ENCODE results near the gene GRAMD1A. TPM values are rescaled to one million over a fixed set of nuclear protein-coding genes. Genes with fewer than 3 reads are reported as not detected.
"Not testable (repeated sequence)": the region's sequence is repeated elsewhere in the genome, so short reads cannot be mapped to it uniquely, and the experiment has no call there.

GRAMD1A gene
- total and polyA plus RNA-seq, 4 donors = 29.6 to 111 (median 64.4) TPM

GRCh38 chr19:35050662-35051061, 50.5 kb downstream of the GRAMD1A start:
- WGBS (ENCODE audit: insufficient coverage) = no CpG with 5 or more reads among the region's 2 CpGs
- H3K9me3 ChIP-seq (ENCODE audit: control insufficient read depth, insufficient read depth, low read length); H3K27me3 ChIP-seq (ENCODE audit: control insufficient read depth, insufficient read depth, low read length); H3K4me3 ChIP-seq (ENCODE audit: low read depth, low read length); H3K36me3 ChIP-seq (ENCODE audit: control insufficient read depth, insufficient read depth, low read length); DNase-seq (ENCODE audit: low read depth in 4 of 6, low spot score in 6 of 6); H3K27ac ChIP-seq (ENCODE audit: low read depth, low read length); H3K4me1 ChIP-seq (ENCODE audit: control insufficient read depth, insufficient read depth, low read length): not testable (repeated sequence)

DNA sequence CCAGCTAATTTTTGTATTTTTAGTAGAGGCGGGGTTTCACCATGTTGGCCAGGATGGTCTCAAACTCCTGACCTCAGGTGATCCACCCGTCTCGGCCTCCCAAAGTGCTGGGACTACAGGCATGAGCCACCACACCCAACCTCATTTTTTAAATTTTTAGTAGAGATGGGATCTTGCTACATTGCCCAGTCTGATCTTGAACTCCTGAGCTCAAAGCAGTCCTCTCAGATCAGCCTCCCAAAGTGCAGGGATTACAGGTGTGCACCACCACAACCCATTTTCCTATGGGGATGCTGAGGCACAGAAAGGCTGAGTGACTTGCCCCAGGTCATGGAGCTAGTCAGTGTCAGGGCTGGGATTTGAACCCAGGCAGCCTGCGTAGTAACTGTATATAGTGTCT, 51.1 kb downstream of the GRAMD1A start:
- no CpG with 5 or more reads among the region's 4 CpGs for WGBS (ENCODE audit: insufficient coverage)

GRCh38 chr19:35051796-35052195, 51.7 kb downstream of the GRAMD1A start:
- Histone ChIP-seq H3K4me1 (ENCODE audit: control insufficient read depth, insufficient read depth, low read length) (peaks cover 9% of the 10 kb centered on the region), H3K4me3 (ENCODE audit: low read depth, low read length) (no peak overlapping the region), H3K9me3 (ENCODE audit: control insufficient read depth, insufficient read depth, low read length) (no peaks in the 10 kb centered on the region), H3K27ac (ENCODE audit: low read depth, low read length) (no peak overlapping the region), H3K36me3 (ENCODE audit: control insufficient read depth, insufficient read depth, low read length) (no peaks in the 10 kb centered on the region), H3K27me3 (ENCODE audit: control insufficient read depth, insufficient read depth, low read length) (peaks cover 2% of the 10 kb centered on the region)
- no peak for DNase-seq (ENCODE audit: low read depth in 4 of 6, low spot score in 6 of 6)
- WGBS (ENCODE audit: insufficient coverage) = 87% methylated on average over 5 of the region's 5 CpGs

More for the DNA sequence above, 51.1 kb downstream of the GRAMD1A start:
- not testable (repeated sequence) for H3K4me3 ChIP-seq (ENCODE audit: low read depth, low read length); H3K9me3 ChIP-seq (ENCODE audit: control insufficient read depth, insufficient read depth, low read length); DNase-seq (ENCODE audit: low read depth in 4 of 6, low spot score in 6 of 6); H3K27ac ChIP-seq (ENCODE audit: low read depth, low read length); H3K36me3 ChIP-seq (ENCODE audit: control insufficient read depth, insufficient read depth, low read length); H3K4me1 ChIP-seq (ENCODE audit: control insufficient read depth, insufficient read depth, low read length); H3K27me3 ChIP-seq (ENCODE audit: control insufficient read depth, insufficient read depth, low read length)

DNA sequence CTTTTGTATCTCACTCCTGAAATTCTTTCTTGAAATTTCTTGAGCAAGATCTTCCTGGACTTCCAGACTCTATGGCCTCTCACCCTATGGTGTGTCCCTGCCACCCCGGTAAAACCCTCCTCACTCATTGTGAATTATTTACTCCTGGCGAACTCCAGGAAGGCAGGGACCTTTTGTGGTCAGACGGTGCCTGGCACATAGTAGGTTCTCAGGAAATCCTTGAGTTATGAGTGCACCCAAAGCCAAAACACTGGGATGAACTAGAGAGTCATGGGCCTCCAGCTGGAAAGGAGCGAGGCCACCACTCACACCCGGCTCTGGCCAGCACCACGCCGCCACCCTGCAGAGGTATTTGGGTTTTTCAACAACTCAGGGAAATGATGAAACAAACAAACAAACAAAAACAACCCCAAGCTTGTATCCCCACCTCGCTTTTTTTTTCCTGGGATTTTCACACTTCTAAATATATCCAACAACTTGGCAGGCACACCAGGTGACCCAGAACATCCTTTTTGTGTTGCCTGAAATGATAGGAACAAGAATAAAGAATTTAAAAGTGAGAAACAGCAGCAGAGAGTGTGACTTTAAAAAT, 52.6 kb downstream of the GRAMD1A start:
- no peak overlapping the region for H3K27ac ChIP-seq (ENCODE audit: low read depth, low read length)
- no peak overlapping the region for H3K4me3 ChIP-seq (ENCODE audit: low read depth, low read length)
- DNase-seq (ENCODE audit: low read depth in 4 of 6, low spot score in 6 of 6) = no peak
- peaks cover 2% of the 10 kb centered on the region for H3K27me3 ChIP-seq (ENCODE audit: control insufficient read depth, insufficient read depth, low read length)
- no peaks in the 10 kb centered on the region for H3K9me3 ChIP-seq (ENCODE audit: control insufficient read depth, insufficient read depth, low read length)
- no peaks in the 10 kb centered on the region for H3K36me3 ChIP-seq (ENCODE audit: control insufficient read depth, insufficient read depth, low read length)
- 84% methylated on average over 6 of the region's 8 CpGs for WGBS (ENCODE audit: insufficient coverage)
- peaks cover 9% of the 10 kb centered on the region for H3K4me1 ChIP-seq (ENCODE audit: control insufficient read depth, insufficient read depth, low read length)

GRCh38 chr19:35053667-35054293, 53.7 kb downstream of the GRAMD1A start:
- Histone ChIP-seq H3K4me1 (ENCODE audit: control insufficient read depth, insufficient read depth, low read length) (peaks cover 7% of the 10 kb centered on the region), H3K27ac (ENCODE audit: low read depth, low read length) (no peak overlapping the region), H3K4me3 (ENCODE audit: low read depth, low read length) (no peak overlapping the region), H3K9me3 (ENCODE audit: control insufficient read depth, insufficient read depth, low read length) (no peaks in the 10 kb centered on the region), H3K36me3 (ENCODE audit: control insufficient read depth, insufficient read depth, low read length) (no peaks in the 10 kb centered on the region), H3K27me3 (ENCODE audit: control insufficient read depth, insufficient read depth, low read length) (peaks cover 2% of the 10 kb centered on the region)
- 87% methylated on average over 8 of the region's 9 CpGs for WGBS (ENCODE audit: insufficient coverage)
- DNase-seq (ENCODE audit: low read depth in 4 of 6, low spot score in 6 of 6) = no peak

GRCh38 chr19:35054626-35055025, 54.5 kb downstream of the GRAMD1A start:
- Histone ChIP-seq H3K4me3 (ENCODE audit: low read depth, low read length) (no peak overlapping the region), H3K9me3 (ENCODE audit: control insufficient read depth, insufficient read depth, low read length) (no peaks in the 10 kb centered on the region), H3K27me3 (ENCODE audit: control insufficient read depth, insufficient read depth, low read length) (peaks cover 2% of the 10 kb centered on the region), H3K36me3 (ENCODE audit: control insufficient read depth, insufficient read depth, low read length) (no peaks in the 10 kb centered on the region), H3K4me1 (ENCODE audit: control insufficient read depth, insufficient read depth, low read length) (no peaks in the 10 kb centered on the region), H3K27ac (ENCODE audit: low read depth, low read length) (no peak overlapping the region)
- 95% methylated on average over 5 of the region's 9 CpGs for WGBS (ENCODE audit: insufficient coverage)
- no peak for DNase-seq (ENCODE audit: low read depth in 4 of 6, low spot score in 6 of 6)

GRCh38 chr19:35055715-35056179, 55.6 kb downstream of the GRAMD1A start:
- Histone ChIP-seq H3K9me3 (ENCODE audit: control insufficient read depth, insufficient read depth, low read length) (no peaks in the 10 kb centered on the region), H3K27ac (ENCODE audit: low read depth, low read length) (no peak overlapping the region), H3K36me3 (ENCODE audit: control insufficient read depth, insufficient read depth, low read length) (peaks cover 2% of the 10 kb centered on the region), H3K27me3 (ENCODE audit: control insufficient read depth, insufficient read depth, low read length) (peaks cover 2% of the 10 kb centered on the region), H3K4me1 (ENCODE audit: control insufficient read depth, insufficient read depth, low read length) (no peaks in the 10 kb centered on the region), H3K4me3 (ENCODE audit: low read depth, low read length) (no peak overlapping the region)
- DNase-seq (ENCODE audit: low read depth in 4 of 6, low spot score in 6 of 6) = no peak
- 6% methylated on average over 3 of the region's 3 CpGs for WGBS (ENCODE audit: insufficient coverage)

GRCh38 chr19:35056513-35057063, 56.5 kb downstream of the GRAMD1A start:
- 29% methylated on average over 1 of the region's 6 CpGs for WGBS (ENCODE audit: insufficient coverage)
- no peaks in the 10 kb centered on the region for H3K9me3 ChIP-seq (ENCODE audit: control insufficient read depth, insufficient read depth, low read length)
- peaks cover 2% of the 10 kb centered on the region for H3K27me3 ChIP-seq (ENCODE audit: control insufficient read depth, insufficient read depth, low read length)
- H3K4me3 ChIP-seq (ENCODE audit: low read depth, low read length) = no peak overlapping the region
- H3K27ac ChIP-seq (ENCODE audit: low read depth, low read length) = no peak overlapping the region
- peaks cover 2% of the 10 kb centered on the region for H3K36me3 ChIP-seq (ENCODE audit: control insufficient read depth, insufficient read depth, low read length)
- H3K4me1 ChIP-seq (ENCODE audit: control insufficient read depth, insufficient read depth, low read length) = no peaks in the 10 kb centered on the region
- DNase-seq (ENCODE audit: low read depth in 4 of 6, low spot score in 6 of 6) = no peak

- Histone ChIP-seq H3K4me1 (ENCODE audit: control insufficient read depth, insufficient read depth, low read length) (no peaks in the 10 kb centered on the region), H3K27me3 (ENCODE audit: control insufficient read depth, insufficient read depth, low read length) (peaks cover 2% of the 10 kb centered on the region), H3K27ac (ENCODE audit: low read depth, low read length) (no peak overlapping the region), H3K9me3 (ENCODE audit: control insufficient read depth, insufficient read depth, low read length) (no peaks in the 10 kb centered on the region), H3K4me3 (ENCODE audit: low read depth, low read length) (no peak overlapping the region), H3K36me3 (ENCODE audit: control insufficient read depth, insufficient read depth, low read length) (peaks cover 2% of the 10 kb centered on the region)
- DNase-seq (ENCODE audit: low read depth in 4 of 6, low spot score in 6 of 6) = no peak
- WGBS (ENCODE audit: insufficient coverage) = no CpG with 5 or more reads among the region's 2 CpGs
Observed at GRCh38 chr19:35058370-35058769, 58.2 kb downstream of the GRAMD1A start.

Measured in spinal cord (tissue), 10 donors.